CD14-positive monocyte (primary cell): ENCODE results near the gene AADAT. TPM values are rescaled to one million over a fixed set of nuclear protein-coding genes. Genes with fewer than 3 reads are reported as not detected.

ENCODE experiments used
- DNase-seq, 3 donors: peaks; one replicate each; pipeline ENCODE4 v3.0.0-alpha.2; 2011 to 2022
- H2AFZ ChIP-seq: 2 replicates; pipeline ENCODE4 v1.6.0; 2012; ENCODE audit warnings: mild to moderate bottlenecking, low read depth, low read length, inconsistent platforms; ENCODE audit not compliant: insufficient read depth, poor library complexity, severe bottlenecking
- H3K27ac ChIP-seq, 2 donors: 1 replicate in 1 of 2; 2 replicates in 1 of 2; pipeline ENCODE4 v1.5.1; 2012 to 2013; ENCODE audit warnings: low read length in 2 of 2, control low read depth in 1 of 2, inconsistent platforms in 1 of 2, low read depth in 1 of 2, mild to moderate bottlenecking in 1 of 2
- H3K27me3 ChIP-seq, 2 donors: one replicate each; pipeline versions ENCODE4 v1.6.0 to v1.6.1; 2011 to 2013; ENCODE audit warnings: low read length in 2 of 2; ENCODE audit not compliant: control insufficient read depth in 2 of 2, insufficient read depth in 2 of 2
- H3K36me3 ChIP-seq, 2 donors: replicated peaks in 1 of 2; 1 replicate in 1 of 2; 2 replicates in 1 of 2; pipeline versions ENCODE4 v1.5.1 to v1.6.1; 2012 to 2013; ENCODE audit warnings: low read length in 2 of 2, control low read depth in 1 of 2, inconsistent platforms in 1 of 2, mild to moderate bottlenecking in 1 of 2; ENCODE audit not compliant: insufficient read depth in 2 of 2, control insufficient read depth in 1 of 2
- H3K4me1 ChIP-seq, 2 donors: 1 replicate in 1 of 2; 2 replicates in 1 of 2; pipeline versions ENCODE4 v1.5.1 to v1.6.1; 2012 to 2013; ENCODE audit warnings: low read length in 2 of 2, control low read depth in 1 of 2, inconsistent platforms in 1 of 2, mild to moderate bottlenecking in 1 of 2, moderate library complexity in 1 of 2; ENCODE audit not compliant: insufficient read depth in 2 of 2, control insufficient read depth in 1 of 2
- H3K4me2 ChIP-seq: replicated peaks from 2 replicates; pipeline ENCODE3; 2012; ENCODE audit warnings: low read length, moderate library complexity, mild to moderate bottlenecking; ENCODE audit not compliant: poor library complexity, severe bottlenecking; ENCODE audit errors: extremely low read depth
- H3K4me3 ChIP-seq, 3 experiments: fragments of 200-600 bp in 1 of 3; sonication (generic) in 1 of 3; replicated peaks in 1 of 3; 1 replicate in 2 of 3; 2 replicates in 1 of 3; pipeline ENCODE4 v1.5.1; 2011 to 2013; ENCODE audit warnings: low read length in 3 of 3, mild to moderate bottlenecking in 3 of 3, control low read depth in 2 of 3, low read depth in 2 of 3, inconsistent platforms in 1 of 3, moderate library complexity in 1 of 3
- H3K79me2 ChIP-seq: 2 replicates; pipeline ENCODE4 v1.6.0; 2012; ENCODE audit warnings: mild to moderate bottlenecking, control low read depth, inconsistent platforms, low read length, moderate library complexity; ENCODE audit not compliant: insufficient read depth
- H3K9ac ChIP-seq: 2 replicates; pipeline ENCODE4 v1.6.0; 2017; ENCODE audit warnings: low read length, mild to moderate bottlenecking; ENCODE audit not compliant: insufficient read depth, poor library complexity, severe bottlenecking
- H3K9me3 ChIP-seq, 2 donors: replicated peaks in 1 of 2; 1 replicate in 1 of 2; 2 replicates in 1 of 2; pipeline versions ENCODE4 v1.5.1 to v1.6.1; 2012 to 2013; ENCODE audit warnings: low read length in 2 of 2, control low read depth in 1 of 2; ENCODE audit not compliant: control insufficient read depth in 1 of 2, insufficient read depth in 1 of 2
- H4K20me1 ChIP-seq: 2 replicates; pipeline ENCODE4 v1.6.0; 2012; ENCODE audit warnings: mild to moderate bottlenecking, low read length, control low read depth, moderate library complexity; ENCODE audit not compliant: insufficient read depth
- H3K27ac Mint-ChIP-seq, 7 donors: one replicate each; pipeline ENCODE4 v1.8.0; 2020; ENCODE audit warnings: mild to moderate bottlenecking in 7 of 7, mixed read lengths in 7 of 7, moderate library complexity in 6 of 7, inconsistent platforms in 2 of 7
- H3K27me3 Mint-ChIP-seq, 3 donors: one replicate each; pipeline ENCODE4 v1.8.0; 2021 to 2022; ENCODE audit warnings: low read depth in 3 of 3, mild to moderate bottlenecking in 3 of 3, mixed read lengths in 3 of 3, moderate library complexity in 3 of 3, inconsistent platforms in 1 of 3
- H3K36me3 Mint-ChIP-seq, 2 donors: one replicate each; pipeline ENCODE4 v1.8.0; 2020; ENCODE audit warnings: mixed read lengths in 2 of 2, inconsistent platforms in 1 of 2, mild to moderate bottlenecking in 1 of 2
- H3K4me1 Mint-ChIP-seq: one replicate; pipeline ENCODE4 v1.8.0; 2020; ENCODE audit warnings: mild to moderate bottlenecking, mixed read lengths
- H3K4me3 Mint-ChIP-seq, 2 donors: one replicate each; pipeline ENCODE4 v1.8.0; 2020; ENCODE audit warnings: mild to moderate bottlenecking in 2 of 2, mixed read lengths in 2 of 2, moderate library complexity in 1 of 2
- H3K9me3 Mint-ChIP-seq, 7 donors: one replicate each; pipeline ENCODE4 v1.8.0; 2020 to 2022; ENCODE audit warnings: mixed read lengths in 7 of 7, mild to moderate bottlenecking in 6 of 7, moderate library complexity in 6 of 7, inconsistent platforms in 2 of 7
- CTCF ChIP-seq: fragments of 200-600 bp; IDR thresholded peaks from one replicate; pipeline ENCODE4 v1.8.0; 2022; ENCODE audit warnings: antibody characterized with exemption, mild to moderate bottlenecking
- WGBS: methylation state at CpG from one replicate; pipeline ENCODE4 v1.1.5; 2013; ENCODE audit warnings: missing lambda C conversion rate; ENCODE audit not compliant: insufficient coverage; 5-methylcytosine and 5-hydroxymethylcytosine counted together
- intact Hi-C, 2 donors: fragments of 100-400 bp; cut with micrococcal nuclease; formaldehyde crosslinking; loops; one replicate each; pipeline versions ENCODE4 v1.15.0 to v1.15.1; 2023
- polyA plus RNA-seq, 3 donors: library from polyadenylated mRNA; depleted of rRNA in 1 of 3; unstranded in 2 of 3; stranded (reverse) in 1 of 3; fragments of 300-500 nt in 2 of 3; fragments of >200 nt in 1 of 3; fragmentation: Illumina TruSeq in 2 of 3; gene quantifications; 1 replicate in 2 of 3; 2 replicates in 1 of 3; pipeline ENCODE4 v1.2.3, GENCODE V29; 2012 to 2021

AADAT gene
- polyA plus RNA-seq, 3 donors = not detected

- peak overlapping the region; percentile 88 to 93 for H3K4me3 Mint-ChIP-seq
- Histone ChIP-seq H3K27ac (no peak overlapping the region), H3K4me3 (peak overlapping the region; percentile 80 to 95 (median 86)), H4K20me1 (no peaks in the 10 kb centered on the region), H3K27me3 (peaks cover 58 to 71% of the 10 kb centered on the region in 2 donors), H3K9ac (peak overlapping the region; percentile 66), H2AFZ (peak overlapping the region; percentile 93), H3K36me3 (no peaks in the 10 kb centered on the region), H3K79me2 (no peaks in the 10 kb centered on the region), H3K4me2 (peak overlapping the region; percentile 97), H3K9me3 (peaks cover 10 to 26% of the 10 kb centered on the region in 2 donors), H3K4me1 (peaks cover 13 to 20% of the 10 kb centered on the region in 2 donors)
- no peak for TF ChIP-seq CTCF
- H3K4me1 Mint-ChIP-seq = peaks cover 13% of the 10 kb centered on the region
- 0% methylated on average over 26 of the region's 37 CpGs for WGBS
- peaks cover 9 to 29% (median 21%) of the 10 kb centered on the region in 7 donors for H3K9me3 Mint-ChIP-seq
- peak overlapping the region in 3 of 7 donors; percentile 46 to 79 (median 51) for H3K27ac Mint-ChIP-seq
- peaks cover 62 to 74% (median 65%) of the 10 kb centered on the region in 3 donors for H3K27me3 Mint-ChIP-seq
- H3K36me3 Mint-ChIP-seq = peaks cover 9 to 12% of the 10 kb centered on the region in 2 donors
- peak; percentile 81 to 87 (median 84) for DNase-seq
- intact Hi-C loops = loop anchor here (5.0 to 10.0 kb wide), 4 partner anchors 270 to 1023 kb away; partner anchors contain the start of genes CLCN3 (in 1 of the 2), HPF1 (in 1 of the 2) and NEK1 (in 1 of the 2)
Observed at GRCh38 chr4:170027181-170027829, 62.5 kb downstream of the AADAT start.

GRCh38 chr4:170026253-170027021 is 63.3 kb downstream of the AADAT start, which contains the start of gene MFAP3L:
Gene MFAP3L, minus strand, starts transcription at chr4:170026395. Its CDS starts 20,518 bp downstream, at chr4:170005877.
- H3K4me3 Mint-ChIP-seq = peak within 1 kb of the TSS; percentile 88 to 93
- Histone ChIP-seq H4K20me1 (no peaks in the 10 kb centered on the region), H3K9me3 (peaks cover 10 to 26% of the 10 kb centered on the region in 2 donors), H3K27me3 (peaks cover 60 to 74% of the 10 kb centered on the region in 2 donors), H3K4me2 (peak within 1 kb of the TSS; percentile 97), H3K36me3 (no peaks in the 10 kb centered on the region), H3K4me1 (peaks cover 13 to 20% of the 10 kb centered on the region in 2 donors), H2AFZ (peak within 1 kb of the TSS; percentile 93), H3K4me3 (peak within 1 kb of the TSS; percentile 80 to 95 (median 86)), H3K9ac (peak within 1 kb of the TSS; percentile 66), H3K27ac (peak within 1 kb of the TSS in 1 of 2 donors; percentile 62), H3K79me2 (no peaks in the 10 kb centered on the region)
- peaks cover 13% of the 10 kb centered on the region for H3K4me1 Mint-ChIP-seq
- no peak for TF ChIP-seq CTCF
- DNase-seq = peak; percentile 62 to 81 (median 71)
- peak within 1 kb of the TSS in 6 of 7 donors; percentile 29 to 81 (median 78) for H3K27ac Mint-ChIP-seq
- WGBS = under 1% methylated on average over 79 of the region's 86 CpGs
- intact Hi-C loops = loop anchor here (5.0 to 10.0 kb wide), 4 partner anchors 269 to 1022 kb away; partner anchors contain the start of genes CLCN3 (in 1 of the 2), HPF1 (in 1 of the 2) and NEK1 (in 1 of the 2)
- peaks cover 63 to 78% (median 65%) of the 10 kb centered on the region in 3 donors for H3K27me3 Mint-ChIP-seq
- H3K36me3 Mint-ChIP-seq = peaks cover 9 to 12% of the 10 kb centered on the region in 2 donors
- H3K9me3 Mint-ChIP-seq = peaks cover 9 to 29% (median 21%) of the 10 kb centered on the region in 7 donors
